ENCODE data around the gene GPR156. TPM values are rescaled to one million over a fixed set of nuclear protein-coding genes. Genes with fewer than 3 reads are reported as not detected.
"Not testable (repeated sequence)": the region's sequence is repeated elsewhere in the genome, so short reads cannot be mapped to it uniquely, and the experiment has no call there.

The GPR156 gene
- total RNA-seq, result under 1 TPM; 0.33 to 0.88 (median 0.64) TPM

GRCh38 chr3:120284747-120285507 is at the start of gene GPR156:
Gene GPR156 (minus strand): TSS chr3:120285222. CDS start chr3:120244098, 41,124 bp downstream.
- H3K4me3 ChIP-seq, result peak within 1 kb of the TSS; percentile 46 to 77 (median 58)
- no peaks in the 10 kb centered on the region for H3K4me1 ChIP-seq
- H3K27ac ChIP-seq, result no peak within 1 kb of the TSS
- TF ChIP-seq CTCF (IDR thresholded peaks at IDR 0.05), result no peak
- TF ChIP-seq POLR2AphosphoS5 (IDR thresholded peaks at IDR 0.05), result no peak
- H3K27me3 ChIP-seq, result peaks cover 0 to 3% of the 10 kb centered on the region in 2 donors
- no peaks in the 10 kb centered on the region for H3K36me3 ChIP-seq
- intact Hi-C loops (cut with DNase I; ENCODE audit: low total_unique reads), result no loop called here
- no peak for DNase-seq (ENCODE audit: low spot score in 2 of 2)
- no peaks in the 10 kb centered on the region for H3K9me3 ChIP-seq

GRCh38 chr3:120332646-120333045 is 47.6 kb upstream of the GPR156 start:
- TF ChIP-seq CTCF (IDR thresholded peaks at IDR 0.05), result no peak
- no peak for TF ChIP-seq POLR2A (IDR thresholded peaks at IDR 0.05)
- TF ChIP-seq POLR2AphosphoS5 (IDR thresholded peaks at IDR 0.05), result no peak
- no peak for DNase-seq (ENCODE audit: low spot score in 2 of 2)
- peaks cover 10% of the 10 kb centered on the region for H3K36me3 ChIP-seq
- no peaks in the 10 kb centered on the region for H3K27me3 ChIP-seq
- H3K27ac ChIP-seq, result no peak overlapping the region
- intact Hi-C loops (cut with DNase I; ENCODE audit: low total_unique reads), result no loop called here
- H3K4me1 ChIP-seq, result no peaks in the 10 kb centered on the region
- H3K4me3 ChIP-seq, result no peak overlapping the region
- H3K9me3 ChIP-seq, result no peaks in the 10 kb centered on the region

GRCh38 chr3:120331076-120331475 is 46.1 kb upstream of the GPR156 start:
- no peak for TF ChIP-seq POLR2A (IDR thresholded peaks at IDR 0.05)
- no peak for TF ChIP-seq POLR2AphosphoS5 (IDR thresholded peaks at IDR 0.05)
- TF ChIP-seq CTCF (IDR thresholded peaks at IDR 0.05), result no peak

GRCh38 chr3:120326784-120327183 is 41.8 kb upstream of the GPR156 start:
- DNase-seq (ENCODE audit: low spot score in 2 of 2), result no peak
- H3K27ac ChIP-seq, result no peak overlapping the region
- no peaks in the 10 kb centered on the region for H3K4me1 ChIP-seq
- no peaks in the 10 kb centered on the region for H3K27me3 ChIP-seq
- intact Hi-C loops (cut with DNase I; ENCODE audit: low total_unique reads), result no loop called here
- H3K4me3 ChIP-seq, result no peak overlapping the region
- peaks cover 10% of the 10 kb centered on the region for H3K36me3 ChIP-seq
- no peaks in the 10 kb centered on the region for H3K9me3 ChIP-seq
- TF ChIP-seq CTCF (IDR thresholded peaks at IDR 0.05) (no peak), POLR2AphosphoS5 (IDR thresholded peaks at IDR 0.05) (no peak), POLR2A (IDR thresholded peaks at IDR 0.05) (no peak)

More at GRCh38 chr3:120331076-120331475, 46.1 kb upstream of the GPR156 start:
- H3K36me3 ChIP-seq, result peaks cover 10% of the 10 kb centered on the region
- no peak overlapping the region for H3K27ac ChIP-seq
- no peaks in the 10 kb centered on the region for H3K9me3 ChIP-seq
- no peak overlapping the region for H3K4me3 ChIP-seq
- DNase-seq (ENCODE audit: low spot score in 2 of 2), result no peak
- H3K4me1 ChIP-seq, result no peaks in the 10 kb centered on the region
- no peaks in the 10 kb centered on the region for H3K27me3 ChIP-seq
- intact Hi-C loops (cut with DNase I; ENCODE audit: low total_unique reads), result no loop called here

- no peak overlapping the region for H3K4me3 ChIP-seq
- no peak overlapping the region for H3K27ac ChIP-seq
- H3K36me3 ChIP-seq, result no peaks in the 10 kb centered on the region
- H3K9me3 ChIP-seq, result peaks cover 0 to 5% of the 10 kb centered on the region in 2 donors
- no peak for DNase-seq (ENCODE audit: low spot score in 2 of 2)
- no peaks in the 10 kb centered on the region for H3K27me3 ChIP-seq
- H3K4me1 ChIP-seq, result no peaks in the 10 kb centered on the region
- TF ChIP-seq CTCF (IDR thresholded peaks at IDR 0.05) (no peak), POLR2A (IDR thresholded peaks at IDR 0.05) (no peak), POLR2AphosphoS5 (IDR thresholded peaks at IDR 0.05) (no peak)
- intact Hi-C loops (cut with DNase I; ENCODE audit: low total_unique reads), result no loop called here
These were observed 39.2 kb upstream of the GPR156 start for GRCh38 chr3:120324190-120324589.

- intact Hi-C loops (cut with DNase I; ENCODE audit: low total_unique reads); H3K4me1 ChIP-seq; H3K27me3 ChIP-seq; H3K9me3 ChIP-seq; H3K36me3 ChIP-seq; H3K4me3 ChIP-seq; H3K27ac ChIP-seq; DNase-seq (ENCODE audit: low spot score in 2 of 2): not testable (repeated sequence)
These were observed 38.7 kb upstream of the GPR156 start for GRCh38 chr3:120323761-120324160.

Data from breast epithelium (tissue), 4 donors.